CD14-positive monocyte (primary cell): ENCODE data around the gene PFKL. TPM values are rescaled to one million over a fixed set of nuclear protein-coding genes. Genes with fewer than 3 reads are reported as not detected.
A peak's percentile ranks its signal among the peaks of the same experiment; 100 is the strongest.

Source experiments
- DNase-seq, 3 donors: peaks; one replicate each; pipeline ENCODE4 v3.0.0-alpha.2; 2011 to 2022
- H2AFZ ChIP-seq: 2 replicates; pipeline ENCODE4 v1.6.0; 2012; ENCODE audit warnings: mild to moderate bottlenecking, low read depth, low read length, inconsistent platforms; ENCODE audit not compliant: insufficient read depth, poor library complexity, severe bottlenecking
- H3K27ac ChIP-seq, 2 donors: 1 replicate in 1 of 2; 2 replicates in 1 of 2; pipeline ENCODE4 v1.5.1; 2012 to 2013; ENCODE audit warnings: low read length in 2 of 2, control low read depth in 1 of 2, inconsistent platforms in 1 of 2, low read depth in 1 of 2, mild to moderate bottlenecking in 1 of 2
- H3K27me3 ChIP-seq, 2 donors: one replicate each; pipeline versions ENCODE4 v1.6.0 to v1.6.1; 2011 to 2013; ENCODE audit warnings: low read length in 2 of 2; ENCODE audit not compliant: control insufficient read depth in 2 of 2, insufficient read depth in 2 of 2
- H3K36me3 ChIP-seq, 2 donors: replicated peaks in 1 of 2; 1 replicate in 1 of 2; 2 replicates in 1 of 2; pipeline versions ENCODE4 v1.5.1 to v1.6.1; 2012 to 2013; ENCODE audit warnings: low read length in 2 of 2, control low read depth in 1 of 2, inconsistent platforms in 1 of 2, mild to moderate bottlenecking in 1 of 2; ENCODE audit not compliant: insufficient read depth in 2 of 2, control insufficient read depth in 1 of 2
- H3K4me1 ChIP-seq, 2 donors: 1 replicate in 1 of 2; 2 replicates in 1 of 2; pipeline versions ENCODE4 v1.5.1 to v1.6.1; 2012 to 2013; ENCODE audit warnings: low read length in 2 of 2, control low read depth in 1 of 2, inconsistent platforms in 1 of 2, mild to moderate bottlenecking in 1 of 2, moderate library complexity in 1 of 2; ENCODE audit not compliant: insufficient read depth in 2 of 2, control insufficient read depth in 1 of 2
- H3K4me2 ChIP-seq: replicated peaks from 2 replicates; pipeline ENCODE3; 2012; ENCODE audit warnings: low read length, moderate library complexity, mild to moderate bottlenecking; ENCODE audit not compliant: poor library complexity, severe bottlenecking; ENCODE audit errors: extremely low read depth
- H3K4me3 ChIP-seq, 3 experiments: fragments of 200-600 bp in 1 of 3; sonication (generic) in 1 of 3; replicated peaks in 1 of 3; 1 replicate in 2 of 3; 2 replicates in 1 of 3; pipeline ENCODE4 v1.5.1; 2011 to 2013; ENCODE audit warnings: low read length in 3 of 3, mild to moderate bottlenecking in 3 of 3, control low read depth in 2 of 3, low read depth in 2 of 3, inconsistent platforms in 1 of 3, moderate library complexity in 1 of 3
- H3K79me2 ChIP-seq: 2 replicates; pipeline ENCODE4 v1.6.0; 2012; ENCODE audit warnings: mild to moderate bottlenecking, control low read depth, inconsistent platforms, low read length, moderate library complexity; ENCODE audit not compliant: insufficient read depth
- H3K9ac ChIP-seq: 2 replicates; pipeline ENCODE4 v1.6.0; 2017; ENCODE audit warnings: low read length, mild to moderate bottlenecking; ENCODE audit not compliant: insufficient read depth, poor library complexity, severe bottlenecking
- H3K9me3 ChIP-seq, 2 donors: replicated peaks in 1 of 2; 1 replicate in 1 of 2; 2 replicates in 1 of 2; pipeline versions ENCODE4 v1.5.1 to v1.6.1; 2012 to 2013; ENCODE audit warnings: low read length in 2 of 2, control low read depth in 1 of 2; ENCODE audit not compliant: control insufficient read depth in 1 of 2, insufficient read depth in 1 of 2
- H4K20me1 ChIP-seq: 2 replicates; pipeline ENCODE4 v1.6.0; 2012; ENCODE audit warnings: mild to moderate bottlenecking, low read length, control low read depth, moderate library complexity; ENCODE audit not compliant: insufficient read depth
- H3K27ac Mint-ChIP-seq, 7 donors: one replicate each; pipeline ENCODE4 v1.8.0; 2020; ENCODE audit warnings: mild to moderate bottlenecking in 7 of 7, mixed read lengths in 7 of 7, moderate library complexity in 6 of 7, inconsistent platforms in 2 of 7
- H3K27me3 Mint-ChIP-seq, 3 donors: one replicate each; pipeline ENCODE4 v1.8.0; 2021 to 2022; ENCODE audit warnings: low read depth in 3 of 3, mild to moderate bottlenecking in 3 of 3, mixed read lengths in 3 of 3, moderate library complexity in 3 of 3, inconsistent platforms in 1 of 3
- H3K36me3 Mint-ChIP-seq, 2 donors: one replicate each; pipeline ENCODE4 v1.8.0; 2020; ENCODE audit warnings: mixed read lengths in 2 of 2, inconsistent platforms in 1 of 2, mild to moderate bottlenecking in 1 of 2
- H3K4me1 Mint-ChIP-seq: one replicate; pipeline ENCODE4 v1.8.0; 2020; ENCODE audit warnings: mild to moderate bottlenecking, mixed read lengths
- H3K4me3 Mint-ChIP-seq, 2 donors: one replicate each; pipeline ENCODE4 v1.8.0; 2020; ENCODE audit warnings: mild to moderate bottlenecking in 2 of 2, mixed read lengths in 2 of 2, moderate library complexity in 1 of 2
- H3K9me3 Mint-ChIP-seq, 7 donors: one replicate each; pipeline ENCODE4 v1.8.0; 2020 to 2022; ENCODE audit warnings: mixed read lengths in 7 of 7, mild to moderate bottlenecking in 6 of 7, moderate library complexity in 6 of 7, inconsistent platforms in 2 of 7
- CTCF ChIP-seq: fragments of 200-600 bp; IDR thresholded peaks from one replicate; pipeline ENCODE4 v1.8.0; 2022; ENCODE audit warnings: antibody characterized with exemption, mild to moderate bottlenecking
- WGBS: methylation state at CpG from one replicate; pipeline ENCODE4 v1.1.5; 2013; ENCODE audit warnings: missing lambda C conversion rate; ENCODE audit not compliant: insufficient coverage; 5-methylcytosine and 5-hydroxymethylcytosine counted together
- intact Hi-C, 2 donors: fragments of 100-400 bp; cut with micrococcal nuclease; formaldehyde crosslinking; loops; one replicate each; pipeline versions ENCODE4 v1.15.0 to v1.15.1; 2023
- polyA plus RNA-seq, 3 donors: library from polyadenylated mRNA; depleted of rRNA in 1 of 3; unstranded in 2 of 3; stranded (reverse) in 1 of 3; fragments of 300-500 nt in 2 of 3; fragments of >200 nt in 1 of 3; fragmentation: Illumina TruSeq in 2 of 3; gene quantifications; 1 replicate in 2 of 3; 2 replicates in 1 of 3; pipeline ENCODE4 v1.2.3, GENCODE V29; 2012 to 2021

PFKL gene
- polyA plus RNA-seq, 3 donors: 105 to 133 (median 113) TPM

GRCh38 chr21:44354001-44354405, 54.1 kb downstream of the PFKL start:
- peak; percentile 83 to 91 (median 91) for DNase-seq
- intact Hi-C loops: loop anchor here in 1 of 2 donors (2.0 to 5.0 kb wide), 2 partner anchors 13 to 1198 kb away; no protein-coding TSS in a partner anchor
- H3K27me3 Mint-ChIP-seq: peaks cover 9 to 23% (median 16%) of the 10 kb centered on the region in 3 donors
- Histone ChIP-seq H3K4me3 (peak overlapping the region; percentile 23 to 77 (median 45)), H3K27me3 (peaks cover 3 to 8% of the 10 kb centered on the region in 2 donors), H3K27ac (peak overlapping the region; percentile 97 to 99), H3K4me2 (peak overlapping the region; percentile 83), H3K36me3 (peaks cover 24 to 30% of the 10 kb centered on the region in 2 donors), H2AFZ (peak overlapping the region; percentile 65), H3K9ac (peak overlapping the region; percentile 82), H3K4me1 (peaks cover 75 to 96% of the 10 kb centered on the region in 2 donors), H3K9me3 (no peaks in the 10 kb centered on the region), H4K20me1 (no peaks in the 10 kb centered on the region), H3K79me2 (peaks cover 57% of the 10 kb centered on the region)
- TF ChIP-seq CTCF: no peak
- peaks cover 34 to 42% of the 10 kb centered on the region in 2 donors for H3K36me3 Mint-ChIP-seq
- 10% methylated on average over 6 of the region's 8 CpGs for WGBS
- H3K9me3 Mint-ChIP-seq: peaks cover 0 to 17% (median 0%) of the 10 kb centered on the region in 7 donors
- H3K4me1 Mint-ChIP-seq: peaks cover 71% of the 10 kb centered on the region
- H3K4me3 Mint-ChIP-seq: peak overlapping the region; percentile 83 to 91
- H3K27ac Mint-ChIP-seq: peak overlapping the region; percentile 91 to 99 (median 98)

DNA sequence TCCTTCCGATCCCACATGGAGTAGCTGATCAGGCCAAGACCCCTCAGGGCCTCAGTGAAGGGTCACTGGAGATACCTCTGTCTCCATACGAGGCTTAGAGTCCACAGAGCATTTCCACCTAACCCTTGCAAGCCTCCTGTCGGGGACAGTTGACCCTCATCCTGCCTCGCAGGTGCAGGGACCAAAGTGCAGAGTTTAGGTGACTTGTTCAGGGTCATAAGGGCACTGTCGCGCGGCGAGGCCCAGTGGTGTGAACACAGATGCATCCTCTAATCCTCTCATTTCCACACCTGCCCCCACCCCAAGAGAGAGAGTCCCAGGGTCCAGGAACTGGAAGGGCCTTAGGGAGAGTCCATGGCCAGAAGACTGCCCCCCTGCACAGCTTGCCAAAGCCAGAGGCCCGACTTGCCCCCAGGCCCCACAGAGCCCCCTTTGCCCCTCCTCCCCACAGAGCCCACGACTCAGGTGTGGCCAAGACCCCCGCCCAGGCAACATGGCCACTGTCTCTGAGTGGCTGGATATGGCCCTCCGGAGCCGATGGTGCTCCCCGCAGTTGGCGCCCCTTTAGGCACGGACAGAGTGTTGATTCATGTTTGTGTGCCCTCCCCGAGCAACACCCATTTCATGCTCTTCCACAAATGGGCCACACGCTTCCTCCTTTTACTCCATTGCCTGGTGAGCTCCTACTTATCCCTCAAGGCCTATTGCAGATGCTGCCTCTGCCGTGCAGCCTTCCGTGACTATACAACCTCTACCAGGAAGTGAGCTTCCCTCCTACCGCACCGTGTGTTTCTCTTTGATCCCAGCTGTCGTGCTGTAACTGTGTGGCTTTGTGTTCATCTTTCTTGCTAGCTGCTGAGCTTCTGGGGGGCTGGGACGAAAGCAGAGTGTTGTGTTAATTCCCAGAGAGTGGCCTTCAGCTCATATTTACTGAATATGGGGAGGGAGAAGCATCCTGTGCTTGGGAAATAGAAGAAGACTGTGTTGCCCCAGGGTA, 55.2 kb downstream of the PFKL start:
- Mint-ChIP-seq H3K36me3 (peaks cover 32 to 47% of the 10 kb centered on the region in 2 donors), H3K9me3 (peaks cover 0 to 14% (median 0%) of the 10 kb centered on the region in 7 donors), H3K27ac (peak overlapping the region; percentile 91 to 99 (median 98)), H3K4me3 (peak overlapping the region; percentile 83 to 91), H3K27me3 (peaks cover 0 to 12% (median 7%) of the 10 kb centered on the region in 3 donors), H3K4me1 (peaks cover 77% of the 10 kb centered on the region)
- H3K4me1 ChIP-seq: peaks cover 79 to 100% of the 10 kb centered on the region in 2 donors
- peak overlapping the region; percentile 82 for H3K9ac ChIP-seq
- peak overlapping the region; percentile 23 to 77 (median 45) for H3K4me3 ChIP-seq
- peak overlapping the region; percentile 97 to 99 for H3K27ac ChIP-seq
- intact Hi-C loops: loop anchor here in 1 of 2 donors (2.0 to 5.0 kb wide), 2 partner anchors 14 to 1197 kb away; no protein-coding TSS in a partner anchor
- H3K4me2 ChIP-seq: peak overlapping the region; percentile 83
- no peaks in the 10 kb centered on the region for H3K27me3 ChIP-seq
- peaks cover 24 to 30% of the 10 kb centered on the region in 2 donors for H3K36me3 ChIP-seq
- peak overlapping the region; percentile 65 for H2AFZ ChIP-seq
- no peak for TF ChIP-seq CTCF
- no peaks in the 10 kb centered on the region for H4K20me1 ChIP-seq
- WGBS: 39% methylated on average over 17 of the region's 24 CpGs
- peaks cover 57% of the 10 kb centered on the region for H3K79me2 ChIP-seq
- no peaks in the 10 kb centered on the region for H3K9me3 ChIP-seq
- DNase-seq: peak in 2 of 3 donors; percentile 73 to 80
